Activated naive CD4-positive, alpha-beta T cell treated with anti-CD3 and anti-CD28 coated beads, Interleukin-2, amount 50 U/mL, for 24 hours (primary cell): Measurements from ENCODE around the gene CTDSPL2.
"Not testable (repeated sequence)": the region's sequence is repeated elsewhere in the genome, so short reads cannot be mapped to it uniquely, and the experiment has no call there.

Source experiments
- H3K27ac Mint-ChIP-seq: one replicate; pipeline ENCODE4 v1.8.0; 2021; ENCODE audit warnings: mild to moderate bottlenecking, mixed read lengths
- H3K27me3 Mint-ChIP-seq: one replicate; pipeline ENCODE4 v1.8.0; 2021; ENCODE audit warnings: mixed read lengths
- H3K36me3 Mint-ChIP-seq: one replicate; pipeline ENCODE4 v1.8.0; 2021; ENCODE audit warnings: mixed read lengths
- H3K4me1 Mint-ChIP-seq: one replicate; pipeline ENCODE4 v1.8.0; 2021; ENCODE audit warnings: mixed read lengths
- H3K4me3 Mint-ChIP-seq: one replicate; pipeline ENCODE4 v1.8.0; 2021; ENCODE audit warnings: mild to moderate bottlenecking, mixed read lengths
- H3K9me3 Mint-ChIP-seq: one replicate; pipeline ENCODE4 v1.8.0; 2021; ENCODE audit warnings: mixed read lengths

Gene CTDSPL2

DNA sequence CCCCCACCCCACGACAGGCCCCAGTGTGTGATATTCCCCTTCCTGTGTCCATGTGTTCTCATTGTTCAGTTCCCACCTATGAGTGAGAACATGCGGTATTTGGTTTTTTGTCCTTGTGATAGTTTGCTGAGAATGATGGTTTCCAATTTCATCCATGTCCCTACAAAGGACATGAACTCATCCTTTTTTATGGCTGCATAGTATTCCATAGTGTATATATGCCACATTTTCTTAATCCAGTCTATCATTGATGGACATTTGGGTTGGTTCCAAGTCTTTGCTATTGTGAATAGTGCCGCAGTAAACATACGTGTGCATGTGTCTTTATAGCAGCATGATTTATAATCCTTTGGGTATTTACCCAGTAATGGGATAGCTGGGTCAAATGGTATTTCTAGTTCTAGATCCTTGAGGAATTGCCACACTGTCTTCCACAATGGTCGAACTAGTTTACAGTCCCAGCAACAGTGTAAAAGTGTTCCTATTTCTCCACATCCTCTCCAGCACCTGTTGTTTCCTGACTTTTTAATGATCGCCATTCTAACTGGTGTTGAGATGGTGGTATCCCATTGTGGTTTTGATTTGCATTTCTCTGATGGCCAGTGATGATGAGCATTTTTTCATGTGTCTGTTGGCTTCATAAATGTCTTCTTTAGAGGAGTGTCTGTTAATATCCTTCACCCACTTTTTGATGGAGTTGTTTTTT is 26.3 kb downstream of the CTDSPL2 start:
- H3K4me3 Mint-ChIP-seq, H3K27me3 Mint-ChIP-seq, H3K36me3 Mint-ChIP-seq, H3K9me3 Mint-ChIP-seq, H3K27ac Mint-ChIP-seq: not testable (repeated sequence)
- H3K4me1 Mint-ChIP-seq: peaks cover 57% of the 10 kb centered on the region

DNA sequence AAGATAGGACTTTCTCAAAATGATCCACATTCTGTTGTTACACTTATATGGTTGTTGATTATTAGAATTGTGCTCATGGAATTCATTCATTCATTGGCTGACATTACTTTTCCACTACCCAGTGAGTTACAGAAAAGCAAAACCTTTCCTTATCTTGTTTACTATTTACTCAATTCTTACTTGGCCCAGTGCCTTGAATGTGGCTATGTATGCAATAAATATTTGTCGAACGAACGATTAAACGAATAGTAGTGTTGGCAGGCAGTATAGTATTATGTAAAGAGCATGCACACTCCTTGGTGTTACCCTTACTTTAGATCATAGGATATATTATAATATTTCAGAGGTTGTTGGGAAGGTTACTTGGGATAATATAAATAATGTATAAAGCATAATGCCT is 31.0 kb downstream of the CTDSPL2 start:
- Mint-ChIP-seq H3K4me3 (no peak overlapping the region), H3K9me3 (no peaks in the 10 kb centered on the region), H3K27me3 (no peaks in the 10 kb centered on the region), H3K4me1 (peaks cover 41% of the 10 kb centered on the region), H3K36me3 (peaks cover 3% of the 10 kb centered on the region), H3K27ac (no peak overlapping the region)

- peak overlapping the region; percentile 75 for H3K27ac Mint-ChIP-seq
- no peaks in the 10 kb centered on the region for H3K9me3 Mint-ChIP-seq
- no peak overlapping the region for H3K4me3 Mint-ChIP-seq
- peaks cover 40% of the 10 kb centered on the region for H3K4me1 Mint-ChIP-seq
- H3K27me3 Mint-ChIP-seq: no peaks in the 10 kb centered on the region
- peaks cover 23% of the 10 kb centered on the region for H3K36me3 Mint-ChIP-seq
Observed at GRCh38 chr15:44468709-44469385, 41.4 kb downstream of the CTDSPL2 start.

- Mint-ChIP-seq H3K4me1 (peaks cover 33% of the 10 kb centered on the region), H3K9me3 (no peaks in the 10 kb centered on the region), H3K36me3 (peaks cover 23% of the 10 kb centered on the region), H3K27ac (peak overlapping the region; percentile 46), H3K4me3 (no peak overlapping the region), H3K27me3 (no peaks in the 10 kb centered on the region)
Observed at GRCh38 chr15:44471885-44472455, 44.5 kb downstream of the CTDSPL2 start.

GRCh38 chr15:44479343-44479742 is 51.9 kb downstream of the CTDSPL2 start:
- no peak overlapping the region for H3K4me3 Mint-ChIP-seq
- H3K27ac Mint-ChIP-seq: no peak overlapping the region
- peaks cover 31% of the 10 kb centered on the region for H3K4me1 Mint-ChIP-seq
- H3K27me3 Mint-ChIP-seq: no peaks in the 10 kb centered on the region
- H3K36me3 Mint-ChIP-seq: no peaks in the 10 kb centered on the region
- H3K9me3 Mint-ChIP-seq: no peaks in the 10 kb centered on the region

GRCh38 chr15:44482090-44482489 is 54.7 kb downstream of the CTDSPL2 start:
- Mint-ChIP-seq H3K27me3 (no peaks in the 10 kb centered on the region), H3K27ac (no peak overlapping the region), H3K4me1 (peaks cover 31% of the 10 kb centered on the region), H3K9me3 (no peaks in the 10 kb centered on the region), H3K4me3 (no peak overlapping the region), H3K36me3 (no peaks in the 10 kb centered on the region)

DNA sequence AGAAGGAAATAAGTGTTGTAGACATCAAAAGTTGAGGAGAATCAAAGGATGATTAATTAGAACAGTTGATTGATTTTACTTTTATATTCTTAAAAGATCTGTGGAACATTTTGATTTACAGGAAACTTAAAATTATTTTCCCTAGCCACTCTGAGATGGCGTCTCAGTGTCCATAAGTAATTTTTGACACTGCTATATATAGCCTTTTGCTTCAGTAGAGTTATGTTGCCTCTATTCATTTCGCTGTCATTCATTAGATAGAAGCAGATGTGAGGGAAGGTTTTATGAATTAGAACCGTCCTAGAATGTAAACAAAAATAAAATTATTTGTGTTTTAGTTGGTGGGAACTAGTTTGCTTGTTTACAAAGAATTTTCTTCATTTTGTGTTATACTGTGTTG is 58.5 kb downstream of the CTDSPL2 start:
- Mint-ChIP-seq H3K4me1 (peaks cover 35% of the 10 kb centered on the region), H3K27ac (no peak overlapping the region), H3K36me3 (peaks cover 17% of the 10 kb centered on the region), H3K9me3 (no peaks in the 10 kb centered on the region), H3K27me3 (no peaks in the 10 kb centered on the region), H3K4me3 (no peak overlapping the region)

GRCh38 chr15:44489464-44489863 is 62.0 kb downstream of the CTDSPL2 start:
- peak overlapping the region; percentile 91 for H3K27ac Mint-ChIP-seq
- no peaks in the 10 kb centered on the region for H3K9me3 Mint-ChIP-seq
- no peaks in the 10 kb centered on the region for H3K27me3 Mint-ChIP-seq
- peaks cover 26% of the 10 kb centered on the region for H3K4me1 Mint-ChIP-seq
- peaks cover 25% of the 10 kb centered on the region for H3K36me3 Mint-ChIP-seq
- H3K4me3 Mint-ChIP-seq: no peak overlapping the region

GRCh38 chr15:44490622-44491021 is 63.2 kb downstream of the CTDSPL2 start:
- H3K4me1 Mint-ChIP-seq: peaks cover 23% of the 10 kb centered on the region
- peaks cover 25% of the 10 kb centered on the region for H3K36me3 Mint-ChIP-seq
- H3K4me3 Mint-ChIP-seq: no peak overlapping the region
- H3K9me3 Mint-ChIP-seq: no peaks in the 10 kb centered on the region
- no peaks in the 10 kb centered on the region for H3K27me3 Mint-ChIP-seq
- H3K27ac Mint-ChIP-seq: peak overlapping the region; percentile 33

DNA sequence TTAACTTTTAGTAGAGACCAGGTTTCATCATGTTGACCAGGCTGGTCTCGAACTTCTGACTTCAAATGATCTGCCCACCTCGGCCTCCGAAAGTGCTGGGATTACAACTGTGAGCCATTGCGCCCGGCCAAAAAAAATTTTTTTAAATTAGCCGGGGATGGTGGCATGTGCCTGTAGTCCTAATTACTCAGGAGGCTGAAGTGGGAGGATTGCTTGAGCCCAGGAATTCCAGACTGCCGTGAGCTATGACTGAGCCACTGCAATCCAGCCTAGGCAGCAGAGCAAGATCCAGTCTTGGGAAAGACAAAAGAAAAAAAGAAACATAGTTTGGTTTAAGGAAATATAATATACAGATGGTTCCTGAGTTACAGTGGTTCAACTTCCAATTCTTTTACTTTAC is 64.6 kb downstream of the CTDSPL2 start:
- Mint-ChIP-seq H3K9me3 (no peaks in the 10 kb centered on the region), H3K4me1 (peaks cover 23% of the 10 kb centered on the region), H3K27me3 (no peaks in the 10 kb centered on the region), H3K4me3 (no peak overlapping the region), H3K27ac (peak overlapping the region; percentile 51), H3K36me3 (peaks cover 25% of the 10 kb centered on the region)

- Mint-ChIP-seq H3K27ac (peak overlapping the region; percentile 66), H3K9me3 (no peaks in the 10 kb centered on the region), H3K27me3 (no peaks in the 10 kb centered on the region), H3K4me1 (peaks cover 23% of the 10 kb centered on the region), H3K36me3 (peaks cover 21% of the 10 kb centered on the region), H3K4me3 (no peak overlapping the region)
Observed at GRCh38 chr15:44492672-44493071, 65.2 kb downstream of the CTDSPL2 start.

GRCh38 chr15:44495562-44495961 is 68.1 kb downstream of the CTDSPL2 start:
- Mint-ChIP-seq H3K4me1 (peaks cover 13% of the 10 kb centered on the region), H3K27me3 (no peaks in the 10 kb centered on the region), H3K36me3 (peaks cover 9% of the 10 kb centered on the region), H3K4me3 (no peak overlapping the region), H3K9me3 (no peaks in the 10 kb centered on the region), H3K27ac (no peak overlapping the region)

DNA sequence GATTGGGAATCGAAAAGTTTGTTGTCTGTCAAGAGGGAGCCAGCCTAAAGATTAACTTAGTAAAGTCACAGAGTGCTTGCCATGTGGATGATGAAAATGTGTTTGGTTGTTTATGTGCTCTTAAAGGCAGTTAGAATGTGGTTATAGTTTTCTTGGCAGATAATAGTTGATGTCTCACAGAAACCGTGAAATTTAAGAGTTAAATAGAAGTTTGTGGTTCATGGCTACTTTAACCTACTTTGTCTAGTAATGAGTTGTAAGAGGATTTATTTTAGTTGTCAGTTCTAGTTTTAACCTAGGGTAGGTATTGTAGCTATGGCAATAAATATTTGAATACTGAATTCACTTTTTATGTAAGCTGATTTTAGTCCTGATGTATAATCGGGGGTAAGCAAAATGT is 73.1 kb downstream of the CTDSPL2 start:
- no peaks in the 10 kb centered on the region for H3K27me3 Mint-ChIP-seq
- H3K9me3 Mint-ChIP-seq: no peaks in the 10 kb centered on the region
- H3K4me3 Mint-ChIP-seq: no peak overlapping the region
- H3K4me1 Mint-ChIP-seq: peaks cover 15% of the 10 kb centered on the region
- H3K27ac Mint-ChIP-seq: peak overlapping the region; percentile 8
- H3K36me3 Mint-ChIP-seq: peaks cover 2% of the 10 kb centered on the region

DNA sequence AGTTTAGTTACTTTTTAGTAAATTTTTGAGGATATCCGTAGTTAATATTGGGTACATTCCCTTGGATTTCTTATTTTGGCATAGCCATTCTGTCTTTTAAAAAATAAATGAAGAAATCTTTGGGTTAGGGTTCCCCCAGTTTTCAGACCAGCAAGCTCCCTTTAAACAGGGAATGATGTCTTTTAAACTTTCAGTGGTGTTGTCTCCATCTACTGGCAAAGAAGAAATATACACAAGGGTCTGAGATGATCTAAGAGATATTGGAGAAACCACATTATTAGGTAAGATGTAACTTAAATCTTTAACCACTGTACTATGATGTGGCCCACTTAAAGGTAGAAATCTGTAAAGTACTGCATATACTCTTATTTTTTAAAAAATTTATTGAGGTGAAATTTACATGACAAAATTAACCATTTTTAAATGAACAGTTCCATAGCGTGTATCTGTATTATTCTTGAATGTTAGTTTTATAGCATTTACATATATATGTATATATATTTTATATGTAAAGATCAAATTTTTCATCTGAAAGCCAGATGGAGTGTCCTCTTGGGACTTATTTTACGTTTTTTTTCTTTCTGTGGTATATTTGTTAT is 74.4 kb downstream of the CTDSPL2 start:
- H3K27ac Mint-ChIP-seq: peak overlapping the region; percentile 82
- no peaks in the 10 kb centered on the region for H3K27me3 Mint-ChIP-seq
- peaks cover 2% of the 10 kb centered on the region for H3K36me3 Mint-ChIP-seq
- H3K9me3 Mint-ChIP-seq: no peaks in the 10 kb centered on the region
- H3K4me1 Mint-ChIP-seq: peaks cover 15% of the 10 kb centered on the region
- H3K4me3 Mint-ChIP-seq: no peak overlapping the region

- peaks cover 4% of the 10 kb centered on the region for H3K4me1 Mint-ChIP-seq
- no peak overlapping the region for H3K4me3 Mint-ChIP-seq
- no peaks in the 10 kb centered on the region for H3K9me3 Mint-ChIP-seq
- H3K36me3 Mint-ChIP-seq: peaks cover 9% of the 10 kb centered on the region
- no peak overlapping the region for H3K27ac Mint-ChIP-seq
- no peaks in the 10 kb centered on the region for H3K27me3 Mint-ChIP-seq
Observed at GRCh38 chr15:44516436-44516835, 89.0 kb downstream of the CTDSPL2 start.

GRCh38 chr15:44519537-44519936 is 92.1 kb downstream of the CTDSPL2 start:
- Mint-ChIP-seq H3K4me3 (no peak overlapping the region), H3K4me1 (peaks cover 4% of the 10 kb centered on the region), H3K9me3 (no peaks in the 10 kb centered on the region), H3K36me3 (peaks cover 9% of the 10 kb centered on the region), H3K27me3 (no peaks in the 10 kb centered on the region), H3K27ac (peak overlapping the region; percentile 60)
